SK-N-SH (cell line): ENCODE data around the gene AP4M1.

Experiments used
- EP300 ChIP-seq, 2 experiments: IDR thresholded peaks; 2 replicates each; pipeline versions ENCODE4 v1.4.0 to v1.6.1; 2012; ENCODE audit warnings: borderline replicate concordance in 1 of 2, low read depth in 1 of 2, low read length in 1 of 2
- EZH2phosphoT487 ChIP-seq: fragments of 200-600 bp; sonication (generic); IDR thresholded peaks from 2 replicates; pipeline ENCODE4 v1.6.1; 2017; ENCODE audit warnings: low read depth, mixed run types, mild to moderate bottlenecking, antibody characterized with exemption, moderate library complexity, borderline replicate concordance
- FOSL2 ChIP-seq: IDR thresholded peaks from 2 replicates; pipeline ENCODE4 v1.4.0; 2012; ENCODE audit warnings: low read depth, mild to moderate bottlenecking, moderate library complexity, borderline replicate concordance
- JUND ChIP-seq: IDR thresholded peaks from 2 replicates; pipeline ENCODE4 v1.4.0; 2012
- NFIC ChIP-seq: IDR thresholded peaks from 2 replicates; pipeline ENCODE4 v1.4.0; 2012; ENCODE audit warnings: borderline replicate concordance
- POLR2AphosphoS5 ChIP-seq: IDR thresholded peaks from 2 replicates; pipeline ENCODE4 v1.6.1; 2012; ENCODE audit warnings: low read depth, low read length
- RAD21 ChIP-seq: IDR thresholded peaks from 2 replicates; pipeline ENCODE4 v1.6.1; 2012; ENCODE audit warnings: mild to moderate bottlenecking, low read length
- SMC3 ChIP-seq: IDR thresholded peaks from 2 replicates; pipeline ENCODE4 v1.6.1; 2012; ENCODE audit warnings: low read depth, low read length, improper control_type of control experiment
- TAF1 ChIP-seq: IDR thresholded peaks from 2 replicates; pipeline ENCODE4 v1.6.1; 2012; ENCODE audit warnings: low read depth, mild to moderate bottlenecking, low read length, moderate library complexity, borderline replicate concordance
- YY1 ChIP-seq: IDR thresholded peaks from 2 replicates; pipeline ENCODE4 v1.4.0; 2012; ENCODE audit warnings: low read depth, mild to moderate bottlenecking
- TF ChIP-seq, protein P1 (sequence below): IDR thresholded peaks from 2 replicates; pipeline ENCODE4 v1.6.1; 2012; ENCODE audit warnings: mild to moderate bottlenecking, low read depth, low read length, moderate library complexity
- TF ChIP-seq, protein P2 (sequence below): fragments of 200-600 bp; sonication (generic); IDR thresholded peaks from 2 replicates; pipeline ENCODE4 v1.6.1; 2017; ENCODE audit warnings: antibody characterized with exemption, mild to moderate bottlenecking, moderate library complexity

DNA sequence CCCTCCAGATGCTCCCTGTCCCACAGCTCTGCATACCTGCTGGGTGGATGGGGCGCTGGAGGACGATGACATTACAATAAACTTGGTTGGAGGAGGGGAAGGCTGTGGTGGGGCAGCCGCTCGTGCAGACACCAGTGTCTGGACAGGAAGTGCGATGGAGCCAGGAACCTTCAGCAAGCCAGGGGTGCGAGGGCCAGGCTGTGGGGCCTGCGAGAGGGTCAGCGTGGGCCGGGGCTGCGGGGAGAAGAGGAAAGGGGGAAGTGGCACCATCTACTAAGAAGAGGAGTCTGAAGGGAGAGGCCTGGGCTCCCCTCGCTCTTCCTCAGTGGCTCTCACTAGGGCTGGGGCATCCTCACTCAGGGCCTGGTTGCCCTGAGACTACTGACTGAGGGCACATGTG, 6.4 kb downstream of the AP4M1 start:
- TF ChIP-seq, protein P1, sequence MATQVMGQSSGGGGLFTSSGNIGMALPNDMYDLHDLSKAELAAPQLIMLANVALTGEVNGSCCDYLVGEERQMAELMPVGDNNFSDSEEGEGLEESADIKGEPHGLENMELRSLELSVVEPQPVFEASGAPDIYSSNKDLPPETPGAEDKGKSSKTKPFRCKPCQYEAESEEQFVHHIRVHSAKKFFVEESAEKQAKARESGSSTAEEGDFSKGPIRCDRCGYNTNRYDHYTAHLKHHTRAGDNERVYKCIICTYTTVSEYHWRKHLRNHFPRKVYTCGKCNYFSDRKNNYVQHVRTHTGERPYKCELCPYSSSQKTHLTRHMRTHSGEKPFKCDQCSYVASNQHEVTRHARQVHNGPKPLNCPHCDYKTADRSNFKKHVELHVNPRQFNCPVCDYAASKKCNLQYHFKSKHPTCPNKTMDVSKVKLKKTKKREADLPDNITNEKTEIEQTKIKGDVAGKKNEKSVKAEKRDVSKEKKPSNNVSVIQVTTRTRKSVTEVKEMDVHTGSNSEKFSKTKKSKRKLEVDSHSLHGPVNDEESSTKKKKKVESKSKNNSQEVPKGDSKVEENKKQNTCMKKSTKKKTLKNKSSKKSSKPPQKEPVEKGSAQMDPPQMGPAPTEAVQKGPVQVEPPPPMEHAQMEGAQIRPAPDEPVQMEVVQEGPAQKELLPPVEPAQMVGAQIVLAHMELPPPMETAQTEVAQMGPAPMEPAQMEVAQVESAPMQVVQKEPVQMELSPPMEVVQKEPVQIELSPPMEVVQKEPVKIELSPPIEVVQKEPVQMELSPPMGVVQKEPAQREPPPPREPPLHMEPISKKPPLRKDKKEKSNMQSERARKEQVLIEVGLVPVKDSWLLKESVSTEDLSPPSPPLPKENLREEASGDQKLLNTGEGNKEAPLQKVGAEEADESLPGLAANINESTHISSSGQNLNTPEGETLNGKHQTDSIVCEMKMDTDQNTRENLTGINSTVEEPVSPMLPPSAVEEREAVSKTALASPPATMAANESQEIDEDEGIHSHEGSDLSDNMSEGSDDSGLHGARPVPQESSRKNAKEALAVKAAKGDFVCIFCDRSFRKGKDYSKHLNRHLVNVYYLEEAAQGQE, result no peak
- TF ChIP-seq EZH2phosphoT487 (no peak), FOSL2 (no peak), NFIC (no peak), RAD21 (no peak), SMC3 (no peak), EP300 (IDR thresholded peaks at IDR 0.05; ENCODE audit: borderline replicate concordance in 1 of 2, low read depth in 1 of 2, low read length in 1 of 2) (no peak), YY1 (no peak), POLR2AphosphoS5 (no peak), JUND (no peak), TAF1 (no peak)
- TF ChIP-seq, protein P2, sequence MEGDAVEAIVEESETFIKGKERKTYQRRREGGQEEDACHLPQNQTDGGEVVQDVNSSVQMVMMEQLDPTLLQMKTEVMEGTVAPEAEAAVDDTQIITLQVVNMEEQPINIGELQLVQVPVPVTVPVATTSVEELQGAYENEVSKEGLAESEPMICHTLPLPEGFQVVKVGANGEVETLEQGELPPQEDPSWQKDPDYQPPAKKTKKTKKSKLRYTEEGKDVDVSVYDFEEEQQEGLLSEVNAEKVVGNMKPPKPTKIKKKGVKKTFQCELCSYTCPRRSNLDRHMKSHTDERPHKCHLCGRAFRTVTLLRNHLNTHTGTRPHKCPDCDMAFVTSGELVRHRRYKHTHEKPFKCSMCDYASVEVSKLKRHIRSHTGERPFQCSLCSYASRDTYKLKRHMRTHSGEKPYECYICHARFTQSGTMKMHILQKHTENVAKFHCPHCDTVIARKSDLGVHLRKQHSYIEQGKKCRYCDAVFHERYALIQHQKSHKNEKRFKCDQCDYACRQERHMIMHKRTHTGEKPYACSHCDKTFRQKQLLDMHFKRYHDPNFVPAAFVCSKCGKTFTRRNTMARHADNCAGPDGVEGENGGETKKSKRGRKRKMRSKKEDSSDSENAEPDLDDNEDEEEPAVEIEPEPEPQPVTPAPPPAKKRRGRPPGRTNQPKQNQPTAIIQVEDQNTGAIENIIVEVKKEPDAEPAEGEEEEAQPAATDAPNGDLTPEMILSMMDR, result no peak
